MM.1S (cell line): Measurements from ENCODE around the gene TMEM37.

ENCODE experiments used
- DNase-seq: peaks from one replicate; pipeline ENCODE4 v3.0.0-alpha.2; 2015
- H2AFZ ChIP-seq: fragments of 300-600 bp; sonication (generic); 2 replicates; pipeline ENCODE4 v1.6.0; 2016; ENCODE audit warnings: antibody characterized with exemption, low read length
- H3F3A ChIP-seq: fragments of 300-600 bp; sonication (generic); 2 replicates; pipeline ENCODE4 v1.6.1; 2016; ENCODE audit warnings: mild to moderate bottlenecking, antibody characterized with exemption, low read length, moderate library complexity, mixed read lengths; ENCODE audit not compliant: insufficient read depth
- H3K27ac ChIP-seq: fragments of 300-600 bp; sonication (generic); 2 replicates; pipeline ENCODE4 v1.5.1; 2016; ENCODE audit warnings: mild to moderate bottlenecking, low read length
- H3K27me3 ChIP-seq: fragments of 300-600 bp; sonication (generic); replicated peaks from 2 replicates; pipeline ENCODE4 v1.6.0; 2016; ENCODE audit warnings: low read length; ENCODE audit not compliant: insufficient read depth
- H3K36me3 ChIP-seq: fragments of 300-600 bp; sonication (generic); replicated peaks from 2 replicates; pipeline ENCODE4 v1.6.1; 2016; ENCODE audit warnings: mild to moderate bottlenecking, low read length, mixed read lengths; ENCODE audit not compliant: insufficient read depth
- H3K4me1 ChIP-seq: fragments of 300-600 bp; sonication (generic); 2 replicates; pipeline ENCODE4 v1.6.1; 2016; ENCODE audit warnings: low read length, mixed read lengths
- H3K4me2 ChIP-seq: fragments of 300-600 bp; sonication (generic); 2 replicates; pipeline ENCODE4 v1.6.0; 2016; ENCODE audit warnings: low read depth, low read length
- H3K4me3 ChIP-seq: fragments of 300-600 bp; sonication (generic); 2 replicates; pipeline ENCODE4 v1.5.1; 2016; ENCODE audit warnings: low read length, mixed read lengths
- H3K79me2 ChIP-seq: fragments of 300-600 bp; sonication (generic); 2 replicates; pipeline ENCODE4 v1.6.1; 2016; ENCODE audit warnings: mixed run types, low read length, mixed read lengths
- H3K9ac ChIP-seq: fragments of 300-600 bp; sonication (generic); 2 replicates; pipeline ENCODE4 v1.6.1; 2016; ENCODE audit warnings: low read length, mixed read lengths
- H3K9me2 ChIP-seq: fragments of 300-600 bp; sonication (generic); replicated peaks from 2 replicates; pipeline ENCODE4 v1.6.1; 2016; ENCODE audit warnings: mild to moderate bottlenecking, low read length, mixed read lengths; ENCODE audit not compliant: insufficient read depth
- H3K9me3 ChIP-seq: fragments of 300-600 bp; sonication (generic); replicated peaks from 2 replicates; pipeline ENCODE4 v1.6.1; 2016; ENCODE audit warnings: mild to moderate bottlenecking, low read length, mixed read lengths; ENCODE audit not compliant: insufficient read depth
- H4K20me1 ChIP-seq: fragments of 300-600 bp; sonication (generic); 2 replicates; pipeline ENCODE4 v1.6.1; 2016; ENCODE audit warnings: mild to moderate bottlenecking, low read length, moderate library complexity, mixed read lengths; ENCODE audit not compliant: insufficient read depth
- EZH2 ChIP-seq: fragments of 300-600 bp; sonication (generic); optimal IDR thresholded peaks from 2 replicates; pipeline ENCODE3; 2017; ENCODE audit warnings: low read depth, mild to moderate bottlenecking, antibody characterized with exemption, low read length, mixed read lengths
- EZH2phosphoT487 ChIP-seq: fragments of 300-600 bp; sonication (generic); IDR thresholded peaks from 2 replicates; pipeline ENCODE4 v1.6.1; 2018; ENCODE audit warnings: antibody characterized with exemption, low read length
- TF ChIP-seq, protein P1 (sequence below): fragments of 300-600 bp; sonication (generic); IDR thresholded peaks from 2 replicates; pipeline ENCODE4 v1.5.1; 2016; ENCODE audit warnings: antibody characterized with exemption, low read length, mixed read lengths

The TMEM37 gene, protein sequence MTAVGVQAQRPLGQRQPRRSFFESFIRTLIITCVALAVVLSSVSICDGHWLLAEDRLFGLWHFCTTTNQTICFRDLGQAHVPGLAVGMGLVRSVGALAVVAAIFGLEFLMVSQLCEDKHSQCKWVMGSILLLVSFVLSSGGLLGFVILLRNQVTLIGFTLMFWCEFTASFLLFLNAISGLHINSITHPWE

DNA sequence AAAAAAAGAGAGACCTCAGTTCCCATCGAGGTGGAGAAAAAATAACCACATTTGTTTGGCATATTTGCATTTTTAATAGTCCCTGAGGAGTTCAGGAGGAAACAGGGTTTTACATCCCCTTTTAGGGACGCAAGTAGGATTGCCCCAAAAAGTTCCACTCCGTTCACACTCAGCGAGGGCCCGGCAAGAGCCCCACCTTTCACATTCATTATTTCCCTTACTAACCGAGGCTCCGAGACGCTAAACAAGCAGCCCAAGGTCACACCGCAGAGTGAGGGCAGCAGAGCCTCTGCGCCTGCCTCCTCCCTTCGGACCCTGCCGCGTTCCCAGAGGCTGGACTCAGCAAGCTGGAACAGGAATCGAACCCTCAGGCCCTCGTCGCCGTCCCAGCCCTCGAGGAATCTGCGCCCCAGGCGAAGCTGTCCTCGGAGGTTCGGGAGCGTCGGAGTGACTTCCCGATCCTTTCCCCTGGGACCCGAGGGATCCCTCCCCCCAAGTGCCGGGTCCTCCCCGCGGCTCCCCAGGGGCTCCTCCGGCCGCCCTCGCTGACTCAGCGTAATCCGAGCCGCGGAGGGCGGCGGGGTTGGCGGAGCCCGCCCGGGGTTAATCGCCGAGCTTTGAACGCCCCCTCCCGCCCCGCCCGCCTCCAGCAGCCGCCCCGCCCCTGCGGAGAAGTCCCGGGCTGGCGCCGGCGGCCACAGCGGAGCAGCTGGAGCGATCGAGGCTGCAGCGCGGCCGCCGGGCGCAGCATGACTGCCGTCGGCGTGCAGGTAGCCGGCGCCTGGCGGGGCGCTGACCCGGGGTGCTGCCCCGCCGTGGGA, at the start of gene TMEM37:
TMEM37 (plus strand) TSS at position 700 of the 821 bp plus-strand sequence; CDS start at position 750, 50 bp downstream.
- no peaks in the 10 kb centered on the region for H3K36me3 ChIP-seq
- no peaks in the 10 kb centered on the region for H4K20me1 ChIP-seq
- peaks cover 20% of the 10 kb centered on the region for H3F3A ChIP-seq
- TF ChIP-seq EZH2phosphoT487 = no peak
- no peak for TF ChIP-seq EZH2
- TF ChIP-seq, protein P1, sequence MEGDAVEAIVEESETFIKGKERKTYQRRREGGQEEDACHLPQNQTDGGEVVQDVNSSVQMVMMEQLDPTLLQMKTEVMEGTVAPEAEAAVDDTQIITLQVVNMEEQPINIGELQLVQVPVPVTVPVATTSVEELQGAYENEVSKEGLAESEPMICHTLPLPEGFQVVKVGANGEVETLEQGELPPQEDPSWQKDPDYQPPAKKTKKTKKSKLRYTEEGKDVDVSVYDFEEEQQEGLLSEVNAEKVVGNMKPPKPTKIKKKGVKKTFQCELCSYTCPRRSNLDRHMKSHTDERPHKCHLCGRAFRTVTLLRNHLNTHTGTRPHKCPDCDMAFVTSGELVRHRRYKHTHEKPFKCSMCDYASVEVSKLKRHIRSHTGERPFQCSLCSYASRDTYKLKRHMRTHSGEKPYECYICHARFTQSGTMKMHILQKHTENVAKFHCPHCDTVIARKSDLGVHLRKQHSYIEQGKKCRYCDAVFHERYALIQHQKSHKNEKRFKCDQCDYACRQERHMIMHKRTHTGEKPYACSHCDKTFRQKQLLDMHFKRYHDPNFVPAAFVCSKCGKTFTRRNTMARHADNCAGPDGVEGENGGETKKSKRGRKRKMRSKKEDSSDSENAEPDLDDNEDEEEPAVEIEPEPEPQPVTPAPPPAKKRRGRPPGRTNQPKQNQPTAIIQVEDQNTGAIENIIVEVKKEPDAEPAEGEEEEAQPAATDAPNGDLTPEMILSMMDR = no peak
- no peaks in the 10 kb centered on the region for H3K9me3 ChIP-seq
- H2AFZ ChIP-seq = peak within 1 kb of the TSS; percentile 77
- no peaks in the 10 kb centered on the region for H3K9me2 ChIP-seq
- H3K27ac ChIP-seq = peak within 1 kb of the TSS; percentile 18; the same call in 1 of the 2 replicates
- H3K4me1 ChIP-seq = peaks cover 25% of the 10 kb centered on the region
- H3K4me3 ChIP-seq = peak within 1 kb of the TSS; percentile 56
- no peaks in the 10 kb centered on the region for H3K79me2 ChIP-seq
- H3K9ac ChIP-seq = peak within 1 kb of the TSS; percentile 45
- peak; percentile 67 for DNase-seq
- no peaks in the 10 kb centered on the region for H3K27me3 ChIP-seq
- H3K4me2 ChIP-seq = peak within 1 kb of the TSS; percentile 76

DNA sequence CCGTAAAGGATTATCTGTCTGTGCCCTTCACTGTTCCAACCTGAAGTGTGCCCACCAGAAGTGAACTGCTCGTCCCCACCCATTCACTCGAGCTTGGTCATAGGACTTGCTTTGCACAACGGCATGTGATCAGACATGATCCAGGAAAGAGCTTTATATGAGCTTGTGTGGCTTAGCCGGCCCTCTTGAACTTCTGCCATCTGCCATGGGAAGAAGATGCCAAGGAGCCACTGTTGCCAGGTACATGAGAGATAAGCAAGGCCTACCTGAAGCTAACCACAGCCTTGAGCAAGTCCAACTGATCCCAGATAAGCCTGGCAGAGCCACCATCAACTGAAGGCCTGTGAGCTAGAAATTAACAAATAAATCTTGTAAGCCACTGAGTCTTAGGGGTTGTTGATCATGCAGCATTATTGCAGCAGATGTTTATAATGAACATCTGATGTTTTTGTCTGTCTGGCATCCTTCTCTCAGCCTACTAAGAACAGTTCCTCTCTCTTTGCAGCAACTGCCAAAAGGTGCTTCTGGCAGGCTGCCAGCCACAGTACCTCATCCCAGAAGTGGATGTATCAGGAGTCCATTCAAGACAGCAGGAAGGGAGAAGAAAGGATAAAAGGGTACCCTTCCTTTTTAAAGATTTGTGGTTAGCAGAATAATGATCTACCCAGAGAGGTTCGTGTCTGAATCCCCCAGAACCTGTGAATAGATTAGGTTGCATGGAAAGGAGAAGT, 48.1 kb upstream of the TMEM37 start:
- no peaks in the 10 kb centered on the region for H3K36me3 ChIP-seq
- no peaks in the 10 kb centered on the region for H3K9me2 ChIP-seq
- no peak overlapping the region for H3K4me3 ChIP-seq
- no peak overlapping the region for H2AFZ ChIP-seq
- DNase-seq = no peak
- H3F3A ChIP-seq = no peaks in the 10 kb centered on the region
- H3K4me2 ChIP-seq = no peak overlapping the region
- H3K4me1 ChIP-seq = peaks cover 6% of the 10 kb centered on the region
- no peaks in the 10 kb centered on the region for H3K79me2 ChIP-seq
- TF ChIP-seq EZH2 (no peak), EZH2phosphoT487 (no peak)
- TF ChIP-seq, protein P1 = no peak
- no peaks in the 10 kb centered on the region for H3K27me3 ChIP-seq
- no peaks in the 10 kb centered on the region for H4K20me1 ChIP-seq
- H3K27ac ChIP-seq = no peak overlapping the region
- no peaks in the 10 kb centered on the region for H3K9me3 ChIP-seq
- H3K9ac ChIP-seq = no peak overlapping the region

DNA sequence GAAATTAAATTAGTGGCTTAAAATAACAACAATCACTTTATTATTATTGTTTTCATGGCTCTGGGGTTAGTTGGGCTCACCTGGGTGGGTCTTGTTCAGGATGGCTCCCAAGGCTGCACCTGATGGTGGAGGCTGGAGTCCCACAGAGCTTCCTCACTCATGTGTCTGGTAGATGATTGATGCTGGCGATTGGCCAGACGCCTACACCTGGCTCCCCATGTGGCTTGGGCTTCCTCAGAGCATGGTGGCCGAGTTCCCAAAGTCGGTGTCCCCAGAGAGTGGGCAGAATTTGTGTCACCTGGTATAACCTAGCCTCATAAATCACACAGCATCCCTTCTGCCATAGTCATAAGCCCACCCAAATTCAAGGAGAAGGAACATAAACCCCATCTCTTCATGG, 46.7 kb upstream of the TMEM37 start:
- H3K4me1 ChIP-seq = peaks cover 9% of the 10 kb centered on the region
- no peak overlapping the region for H3K4me3 ChIP-seq
- no peak overlapping the region for H3K27ac ChIP-seq
- H3K9ac ChIP-seq = no peak overlapping the region
- no peaks in the 10 kb centered on the region for H3K79me2 ChIP-seq
- H3K9me3 ChIP-seq = no peaks in the 10 kb centered on the region
- no peaks in the 10 kb centered on the region for H4K20me1 ChIP-seq
- no peak overlapping the region for H3K4me2 ChIP-seq
- H3F3A ChIP-seq = no peaks in the 10 kb centered on the region
- H2AFZ ChIP-seq = no peak overlapping the region
- no peak for DNase-seq
- no peaks in the 10 kb centered on the region for H3K9me2 ChIP-seq
- no peaks in the 10 kb centered on the region for H3K27me3 ChIP-seq
- TF ChIP-seq, protein P1 = no peak
- TF ChIP-seq EZH2 = no peak
- no peak for TF ChIP-seq EZH2phosphoT487
- no peaks in the 10 kb centered on the region for H3K36me3 ChIP-seq
